ENCODE measurements around the gene NSUN4. TPM values are rescaled to one million over a fixed set of nuclear protein-coding genes. Genes with fewer than 3 reads are reported as not detected.

Gene NSUN4
- total and polyA plus RNA-seq, 9 of the 15 experiments (the other 6 are each of a cell fraction or from before 2014, with no cell fraction given): 33.4 to 60.2 (median 46.3) TPM

GRCh38 chr1:46340404-46341221 lies at the start of gene NSUN4 (continued):
- peak; percentile 94 for TF ChIP-seq STAT6 (CRISPR knock-in tag; IDR thresholded peaks at IDR 0.05)
- no peak for TF ChIP-seq ZFP30 (CRISPR knock-in tag; IDR thresholded peaks at IDR 0.05; ENCODE audit: borderline replicate concordance)
- peak; percentile 68 for TF ChIP-seq NCOR1 (IDR thresholded peaks at IDR 0.05)
- TF ChIP-seq MAFF (IDR thresholded peaks at IDR 0.05; ENCODE audit: low read length): no peak
- no peak for TF ChIP-seq FOXJ2 (tag; IDR thresholded peaks at IDR 0.05)
- TF ChIP-seq FOXA1 (IDR thresholded peaks at IDR 0.05; ENCODE audit: borderline replicate concordance): no peak
- TF ChIP-seq EHMT2 (IDR thresholded peaks at IDR 0.05): peak; percentile 31
- no peak for TF ChIP-seq RERE (CRISPR knock-in tag; IDR thresholded peaks at IDR 0.05; ENCODE audit: borderline replicate concordance)
- no peak for TF ChIP-seq ZNF140 (CRISPR knock-in tag; IDR thresholded peaks at IDR 0.05)
- TF ChIP-seq ZNF253 (CRISPR knock-in tag; conservative IDR thresholded peaks at IDR 0.05): 0 out of 2 replicates have a peak, but pooled peaks have one; percentile 59
- TF ChIP-seq ZBTB17 (CRISPR knock-in tag; IDR thresholded peaks at IDR 0.05): peak; percentile 68
- peak; percentile 91 to 97 (median 92) for TF ChIP-seq CTCF (IDR thresholded peaks at IDR 0.05 in 2 of 3, conservative IDR thresholded peaks at IDR 0.05 in 1 of 3; ENCODE audit: insufficient read depth in 2 of 3, low read depth in 1 of 3, low read length in 3 of 3)
- 0 out of 2 replicates have a peak, but pooled peaks have one; percentile 10 for TF ChIP-seq LARP7 (IDR thresholded peaks at IDR 0.05)
- TF ChIP-seq KLF6 (CRISPR knock-in tag; IDR thresholded peaks at IDR 0.05; ENCODE audit: borderline replicate concordance): no peak
- no peak for TF ChIP-seq ILK (tag; IDR thresholded peaks at IDR 0.05; ENCODE audit: borderline replicate concordance, low read depth)
- TF ChIP-seq NCOA1 (IDR thresholded peaks at IDR 0.05; ENCODE audit: low read depth): peak; percentile 99
- TF ChIP-seq RAD21 (CRISPR knock-in tag; conservative IDR thresholded peaks at IDR 0.05 in 1 of 2, IDR thresholded peaks at IDR 0.05 in 1 of 2): peak; percentile 38 to 43
- 0 out of 2 replicates have a peak, but pooled peaks have one; percentile 21 for TF ChIP-seq MEF2A (IDR thresholded peaks at IDR 0.05; ENCODE audit: control insufficient read depth, low read depth, low read length)
